MCF 10A (cell line): ENCODE results near the gene PDRG1. TPM values are rescaled to one million over a fixed set of nuclear protein-coding genes. Genes with fewer than 3 reads are reported as not detected.

Experiments used
- BruUV-seq: library from RNA; stranded (reverse); fragments of 400-500 nt; replicated peaks from 2 replicates; lab custom pipeline; 2021; lab: Mats Ljungman, UMichigan
- CTCF ChIA-PET: fragments of 300-600 bp; sonication (Branson Sonifier 250); formaldehyde crosslinking; extraction: SDS; loops from one replicate; lab custom pipeline; 2021; ENCODE audit warnings: antibody characterized with exemption, inconsistent platforms; lab: Yijun Ruan, JAX
- POLR2A ChIA-PET: fragments of 300-600, 350-650 bp; sonication (Branson Sonifier 250); formaldehyde crosslinking; extraction: SDS; loops from one replicate; lab custom pipeline; 2020; ENCODE audit warnings: antibody characterized with exemption, inconsistent platforms; lab: Yijun Ruan, JAX
- DNase-seq: peaks from one replicate; pipeline ENCODE4 v3.0.0-alpha.2; 2018; ENCODE audit not compliant: unreplicated experiment
- H3K27ac Mint-ChIP-seq: one replicate; pipeline ENCODE4 v1.8.0; 2022; ENCODE audit warnings: mild to moderate bottlenecking, low read depth, mixed read lengths; ENCODE audit not compliant: unreplicated experiment
- H3K27me3 Mint-ChIP-seq: one replicate; pipeline ENCODE4 v1.8.0; 2022; ENCODE audit warnings: mixed read lengths; ENCODE audit not compliant: insufficient read depth, unreplicated experiment
- H3K36me3 Mint-ChIP-seq: one replicate; pipeline ENCODE4 v1.8.0; 2022; ENCODE audit warnings: mild to moderate bottlenecking, moderate library complexity, mixed read lengths; ENCODE audit not compliant: insufficient read depth, unreplicated experiment
- H3K4me1 Mint-ChIP-seq: one replicate; pipeline ENCODE4 v1.8.0; 2022; ENCODE audit warnings: mixed read lengths; ENCODE audit not compliant: insufficient read depth, unreplicated experiment
- H3K4me3 Mint-ChIP-seq: one replicate; pipeline ENCODE4 v1.8.0; 2022; ENCODE audit warnings: mild to moderate bottlenecking, moderate library complexity, mixed read lengths; ENCODE audit not compliant: unreplicated experiment
- H3K9me3 Mint-ChIP-seq: one replicate; pipeline ENCODE4 v1.8.0; 2022; ENCODE audit warnings: mixed read lengths; ENCODE audit not compliant: unreplicated experiment
- intact Hi-C: fragments of 100-400 bp; cut with micrococcal nuclease; formaldehyde crosslinking; loops from 2 replicates; pipeline ENCODE4 v1.14.1; 2022
- total RNA-seq: library from RNA; stranded (reverse); gene quantifications from 2 replicates; pipeline ENCODE4 v1.2.3, GENCODE V29; 2022
- TF ChIP-seq, protein P1 (sequence below): fragments of 200-600 bp; IDR thresholded peaks from one replicate; pipeline ENCODE4 v1.8.0; 2022; ENCODE audit warnings: antibody characterized with exemption, mild to moderate bottlenecking; ENCODE audit not compliant: unreplicated experiment

PDRG1 gene
- total RNA-seq, 1 experiment from 2014 or later = 16.3 TPM

DNA sequence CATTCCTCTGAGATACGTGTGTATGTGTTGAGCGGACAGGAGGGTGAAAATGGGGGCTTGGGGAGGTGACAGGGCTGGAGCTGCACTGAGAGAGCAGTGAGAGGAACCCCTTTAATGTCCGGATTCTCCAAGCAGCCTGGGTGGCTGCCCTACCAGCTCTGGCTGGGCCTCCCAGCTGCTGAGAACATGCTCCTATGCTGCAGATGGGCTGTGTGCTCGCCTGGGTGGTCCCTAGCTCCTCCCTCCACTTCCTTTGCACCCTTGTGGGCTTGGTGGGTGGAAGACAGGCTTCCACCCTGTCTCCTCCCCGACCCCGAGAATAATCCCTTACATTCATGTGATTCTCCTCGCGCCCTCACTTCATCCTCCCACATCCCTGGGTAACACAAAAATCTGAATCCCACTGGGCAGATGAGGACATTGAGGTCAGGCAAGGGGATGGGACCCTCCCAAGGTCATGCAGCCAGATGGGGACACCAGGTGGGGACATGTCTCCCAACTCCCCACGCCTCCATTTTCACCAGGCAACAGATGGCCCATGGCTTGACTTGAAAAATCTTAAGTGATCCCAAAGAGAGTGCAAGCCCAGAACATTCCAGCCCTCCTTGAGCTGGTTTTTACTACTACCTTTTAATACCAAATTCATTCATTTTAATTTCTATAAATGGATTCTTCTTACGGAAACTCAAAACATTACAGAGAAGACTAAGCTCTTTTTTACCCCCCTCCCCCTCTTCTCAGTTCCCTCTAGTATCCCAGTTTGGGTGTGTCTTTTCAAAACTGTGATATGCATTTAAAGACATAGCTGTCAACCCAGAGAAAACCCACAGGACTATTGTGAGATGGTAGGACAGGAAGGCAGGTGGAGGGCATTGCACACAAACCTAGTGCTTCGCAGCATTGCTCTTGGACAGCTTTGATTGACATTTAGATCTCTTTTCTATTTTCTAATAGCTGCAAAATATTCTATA lies 5.0 kb upstream of the PDRG1 start:
- POLR2A ChIA-PET = interaction anchor here (0.8 kb wide), 1 partner anchor 17 kb away, joined by 4 read pairs; no protein-coding TSS in a partner anchor
- no peak overlapping the region for H3K4me3 Mint-ChIP-seq
- no peaks in the 10 kb centered on the region for H3K36me3 Mint-ChIP-seq
- CTCF ChIA-PET = interaction anchor here (0.7 to 8.4 kb wide), 6 partner anchors 73 to 152 kb away, joined by 3 to 200 read pairs (median 3); no protein-coding TSS in a partner anchor
- TF ChIP-seq, protein P1, sequence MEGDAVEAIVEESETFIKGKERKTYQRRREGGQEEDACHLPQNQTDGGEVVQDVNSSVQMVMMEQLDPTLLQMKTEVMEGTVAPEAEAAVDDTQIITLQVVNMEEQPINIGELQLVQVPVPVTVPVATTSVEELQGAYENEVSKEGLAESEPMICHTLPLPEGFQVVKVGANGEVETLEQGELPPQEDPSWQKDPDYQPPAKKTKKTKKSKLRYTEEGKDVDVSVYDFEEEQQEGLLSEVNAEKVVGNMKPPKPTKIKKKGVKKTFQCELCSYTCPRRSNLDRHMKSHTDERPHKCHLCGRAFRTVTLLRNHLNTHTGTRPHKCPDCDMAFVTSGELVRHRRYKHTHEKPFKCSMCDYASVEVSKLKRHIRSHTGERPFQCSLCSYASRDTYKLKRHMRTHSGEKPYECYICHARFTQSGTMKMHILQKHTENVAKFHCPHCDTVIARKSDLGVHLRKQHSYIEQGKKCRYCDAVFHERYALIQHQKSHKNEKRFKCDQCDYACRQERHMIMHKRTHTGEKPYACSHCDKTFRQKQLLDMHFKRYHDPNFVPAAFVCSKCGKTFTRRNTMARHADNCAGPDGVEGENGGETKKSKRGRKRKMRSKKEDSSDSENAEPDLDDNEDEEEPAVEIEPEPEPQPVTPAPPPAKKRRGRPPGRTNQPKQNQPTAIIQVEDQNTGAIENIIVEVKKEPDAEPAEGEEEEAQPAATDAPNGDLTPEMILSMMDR = no peak
- H3K27me3 Mint-ChIP-seq = peaks cover 70% of the 10 kb centered on the region
- no peaks in the 10 kb centered on the region for H3K9me3 Mint-ChIP-seq
- no peak overlapping the region for H3K27ac Mint-ChIP-seq
- DNase-seq = no peak
- intact Hi-C loops = no loop called here
- no TSS peak for BruUV-seq
- H3K4me1 Mint-ChIP-seq = no peaks in the 10 kb centered on the region

DNA sequence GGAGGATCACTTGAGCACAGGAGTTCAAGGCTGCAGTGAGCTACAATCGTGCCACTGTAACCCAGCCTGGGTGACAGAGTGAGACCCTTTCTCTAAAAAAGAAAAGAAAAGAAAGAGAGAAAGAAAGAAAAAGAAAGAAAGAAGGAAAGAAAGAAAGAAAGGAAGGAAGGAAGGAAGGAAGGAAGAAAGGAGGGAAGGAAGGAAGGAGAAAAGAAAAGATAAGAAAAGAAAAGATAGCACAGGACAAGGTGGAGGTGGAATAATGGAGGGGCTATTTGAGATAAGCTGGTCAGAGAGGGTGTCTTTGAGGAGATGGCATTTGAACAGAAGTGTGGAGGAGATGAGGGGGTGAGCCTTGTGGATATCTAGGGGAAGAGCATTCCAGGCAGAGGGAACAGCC lies 2.7 kb upstream of the PDRG1 start:
- no TSS peak for BruUV-seq
- Mint-ChIP-seq H3K27me3 (peaks cover 46% of the 10 kb centered on the region), H3K9me3 (no peaks in the 10 kb centered on the region), H3K27ac (no peak overlapping the region), H3K4me3 (no peak overlapping the region), H3K4me1 (peaks cover 12% of the 10 kb centered on the region), H3K36me3 (peaks cover 5% of the 10 kb centered on the region)
- no peak for DNase-seq
- CTCF ChIA-PET = interaction anchor here (0.6 to 8.4 kb wide), 7 partner anchors 8 to 1422 kb away, joined by 3 to 200 read pairs (median 5); partner anchors contain the start of gene FOXS1
- intact Hi-C loops = loop anchor here (5.0 kb wide), 1 partner anchor 78 kb away; no protein-coding TSS in a partner anchor
- TF ChIP-seq, protein P1 = no peak
- POLR2A ChIA-PET = interaction anchor here (0.8 to 1.1 kb wide), 2 partner anchors 14 to 100 kb away, joined by 3 to 5 read pairs; no protein-coding TSS in a partner anchor

DNA sequence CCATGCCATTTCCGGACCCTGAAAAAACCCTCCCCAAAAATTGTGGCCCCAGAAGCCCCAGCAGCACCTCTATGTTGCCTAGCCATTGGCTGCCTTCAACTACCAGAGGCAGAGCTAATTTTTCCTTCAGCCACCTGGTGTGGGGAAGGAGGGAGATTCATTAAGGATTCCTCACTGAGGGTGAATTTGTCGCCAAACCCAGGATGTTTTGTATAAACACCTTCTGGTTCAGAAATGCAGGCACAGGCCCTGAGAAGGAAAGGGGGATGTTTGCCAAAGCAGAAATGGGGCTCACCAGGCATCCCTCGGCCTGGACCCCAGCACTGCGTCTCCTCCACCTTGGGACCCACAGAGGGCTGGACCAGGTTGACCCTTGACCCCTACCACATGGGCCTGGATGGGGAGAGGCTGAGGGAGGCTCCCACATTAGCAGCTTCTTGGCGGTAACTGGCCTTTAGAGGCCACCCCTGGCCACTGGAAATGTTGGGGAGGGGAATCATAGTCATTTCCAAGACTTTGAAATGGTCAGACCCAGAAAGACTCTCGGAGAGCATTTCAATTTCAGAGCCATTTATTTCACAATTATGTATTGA lies 1.8 kb upstream of the PDRG1 start:
- intact Hi-C loops = loop anchor here (5.0 kb wide), 1 partner anchor 79 kb away; no protein-coding TSS in a partner anchor
- Mint-ChIP-seq H3K4me1 (peaks cover 13% of the 10 kb centered on the region), H3K9me3 (no peaks in the 10 kb centered on the region), H3K4me3 (no peak overlapping the region), H3K36me3 (peaks cover 14% of the 10 kb centered on the region), H3K27me3 (peaks cover 38% of the 10 kb centered on the region), H3K27ac (no peak overlapping the region)
- ChIA-PET CTCF (interaction anchor here (0.6 to 8.4 kb wide), 12 partner anchors 7 to 452 kb away, joined by 3 to 200 read pairs (median 11); no protein-coding TSS in a partner anchor), POLR2A (interaction anchor here (0.9 to 1.1 kb wide), 2 partner anchors 83 to 99 kb away, joined by 5 read pairs; partner anchors contain the start of genes DUSP15 and TTLL9)
- DNase-seq = no peak
- BruUV-seq = no TSS peak
- TF ChIP-seq, protein P1 = no peak
